SJSA1 (cell line): ENCODE measurements around the gene PFKP. TPM values are rescaled to one million over a fixed set of nuclear protein-coding genes. Genes with fewer than 3 reads are reported as not detected.

Experiments used
- DNase-seq, 2 experiments: peaks; one replicate each; pipeline ENCODE4 v3.0.0-alpha.2; 2015 to 2020; ENCODE audit warnings: low spot score in 2 of 2, low read depth in 1 of 2
- H3K27ac ChIP-seq: fragments of 250-450 bp; sonication (Bioruptor Pico); 2 replicates; pipeline ENCODE4 v1.5.1; 2020; ENCODE audit warnings: mild to moderate bottlenecking, moderate library complexity
- H3K27me3 ChIP-seq: fragments of 250-450 bp; sonication (Bioruptor Pico); replicated peaks from 2 replicates; pipeline ENCODE4 v1.5.1; 2020; ENCODE audit warnings: mild to moderate bottlenecking, moderate library complexity
- H3K36me3 ChIP-seq: fragments of 250-450 bp; sonication (Bioruptor Pico); 2 replicates; pipeline ENCODE4 v1.5.1; 2020; ENCODE audit warnings: mild to moderate bottlenecking
- H3K4me1 ChIP-seq: fragments of 250-450 bp; sonication (Bioruptor Pico); replicated peaks from 2 replicates; pipeline ENCODE4 v1.6.1; 2021; ENCODE audit warnings: mild to moderate bottlenecking
- H3K4me3 ChIP-seq: fragments of 250-450 bp; sonication (Bioruptor Pico); 2 replicates; pipeline ENCODE4 v1.5.1; 2020; ENCODE audit warnings: mild to moderate bottlenecking
- H3K9me3 ChIP-seq: fragments of 250-450 bp; sonication (Bioruptor Pico); replicated peaks from 2 replicates; pipeline ENCODE4 v1.5.1; 2020; ENCODE audit warnings: mild to moderate bottlenecking
- total RNA-seq: library from RNA; depleted of rRNA; stranded (reverse); fragments of >200 nt; shearing (Covaris generic); gene quantifications from 2 replicates; pipeline ENCODE4 v1.2.3, GENCODE V29; 2014; rRNA removed

PFKP gene
- total RNA-seq, 1 experiment from 2014 or later, result 604 TPM

DNA sequence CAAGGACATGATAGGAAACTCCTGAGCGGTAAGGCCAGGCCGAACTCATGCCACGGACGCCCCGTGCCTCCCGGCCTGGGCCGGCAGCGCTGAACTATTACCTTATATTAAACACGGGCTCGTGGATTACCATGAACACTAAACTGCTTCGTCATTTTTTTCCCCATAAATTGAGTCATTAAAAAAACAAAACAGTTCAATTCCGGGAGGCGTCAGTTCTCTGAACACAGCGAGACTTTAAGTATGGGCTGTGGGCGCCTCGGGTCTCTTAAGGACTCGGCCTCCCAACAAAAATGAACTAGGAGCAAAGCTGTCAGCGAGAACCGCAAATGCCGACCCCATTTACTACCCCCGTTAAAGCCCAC, 104.7 kb downstream of the PFKP start:
- Histone ChIP-seq H3K36me3 (peaks cover 40% of the 10 kb centered on the region), H3K27ac (peak overlapping the region; percentile 66), H3K4me3 (peak overlapping the region; percentile 78), H3K27me3 (no peaks in the 10 kb centered on the region), H3K4me1 (peaks cover 5% of the 10 kb centered on the region), H3K9me3 (no peaks in the 10 kb centered on the region)
- peak in 1 of 2 experiments; percentile 53 for DNase-seq

DNA sequence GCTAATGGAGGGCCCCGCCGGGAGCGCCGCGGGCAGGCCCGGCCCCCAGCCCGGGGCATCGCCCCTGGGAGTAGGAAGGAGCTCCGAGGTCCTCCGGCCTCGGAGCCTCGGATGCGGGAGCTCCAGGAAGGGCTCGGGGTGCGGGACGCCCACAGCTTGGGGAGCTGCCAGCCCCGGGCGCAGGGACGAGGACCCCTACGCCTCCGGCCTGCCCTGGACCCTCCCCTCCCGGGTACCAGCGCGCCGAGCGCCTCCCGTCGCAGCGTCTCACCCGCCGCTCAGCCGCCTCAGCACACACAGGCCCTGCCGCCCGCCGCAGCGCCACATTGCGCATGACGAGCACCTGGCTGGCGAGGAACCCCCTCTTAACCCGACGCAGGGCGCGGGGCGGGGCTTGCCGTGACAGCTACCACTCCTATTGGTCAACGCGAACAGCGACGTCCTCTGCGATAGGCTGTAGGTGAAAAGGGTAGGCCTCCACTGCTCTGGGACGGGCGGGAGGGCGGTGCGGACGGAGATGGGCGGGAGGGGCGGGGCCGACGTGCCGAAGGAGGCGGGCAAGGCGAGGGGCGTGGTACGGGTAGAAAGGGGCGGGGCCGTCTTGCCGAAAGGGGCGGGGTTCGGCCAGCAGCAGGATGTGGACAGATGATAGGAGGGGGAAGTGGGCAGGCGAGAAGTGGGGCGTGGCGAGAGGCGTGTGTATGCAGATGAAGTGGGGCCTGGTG, 105.3 kb downstream of the PFKP start, which contains the start of gene PITRM1:
PITRM1 (minus strand) TSS at position 337 of the 725 bp plus-strand sequence; CDS start at position 327, 10 bp downstream.
- Histone ChIP-seq H3K27ac (peak within 1 kb of the TSS; percentile 66), H3K27me3 (no peaks in the 10 kb centered on the region), H3K36me3 (peaks cover 35% of the 10 kb centered on the region), H3K9me3 (no peaks in the 10 kb centered on the region), H3K4me3 (peak within 1 kb of the TSS; percentile 78), H3K4me1 (peaks cover 5% of the 10 kb centered on the region)
- DNase-seq, result peak; percentile 98 to 100

DNA sequence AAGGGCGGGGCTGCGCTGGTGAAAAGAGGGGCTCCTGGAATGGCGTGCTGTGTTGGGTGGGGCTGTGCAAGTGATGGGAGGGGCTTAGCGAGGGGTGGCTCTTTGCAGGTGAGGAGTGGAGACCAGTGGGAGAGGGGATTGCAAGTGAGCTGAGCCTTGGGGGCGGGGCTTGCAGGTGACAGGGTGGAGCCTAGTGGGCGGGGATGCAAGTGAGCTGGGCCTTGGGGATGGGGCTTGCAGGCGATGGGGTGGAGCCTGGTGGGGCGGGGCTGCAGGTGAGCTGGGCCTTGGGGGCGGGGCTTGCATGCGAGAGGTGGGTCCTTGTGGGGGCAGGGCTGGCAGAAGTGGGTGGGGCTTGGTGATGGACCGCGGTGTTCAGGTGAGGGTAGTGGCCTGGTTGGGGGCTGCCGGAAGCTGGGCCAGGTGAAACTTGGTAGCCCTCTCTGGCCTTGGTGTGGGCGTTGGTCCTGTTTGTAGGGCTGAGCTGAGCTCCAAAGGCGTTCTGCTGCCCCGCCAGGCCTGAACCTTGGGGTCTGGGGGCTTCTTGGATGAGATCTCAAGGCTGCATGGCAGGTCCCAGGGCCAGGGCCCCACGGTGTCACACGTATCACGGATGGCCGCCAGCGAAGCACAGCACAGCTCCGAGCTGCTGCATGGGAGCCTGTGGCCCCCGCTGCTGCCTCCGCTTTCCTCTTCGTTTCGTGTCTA, 106.0 kb downstream of the PFKP start:
- no peaks in the 10 kb centered on the region for H3K9me3 ChIP-seq
- peaks cover 5% of the 10 kb centered on the region for H3K4me1 ChIP-seq
- H3K27ac ChIP-seq, result no peak overlapping the region
- H3K27me3 ChIP-seq, result no peaks in the 10 kb centered on the region
- peak in 1 of 2 experiments; percentile 50 for DNase-seq
- H3K36me3 ChIP-seq, result peaks cover 27% of the 10 kb centered on the region
- peak overlapping the region; percentile 31 for H3K4me3 ChIP-seq

DNA sequence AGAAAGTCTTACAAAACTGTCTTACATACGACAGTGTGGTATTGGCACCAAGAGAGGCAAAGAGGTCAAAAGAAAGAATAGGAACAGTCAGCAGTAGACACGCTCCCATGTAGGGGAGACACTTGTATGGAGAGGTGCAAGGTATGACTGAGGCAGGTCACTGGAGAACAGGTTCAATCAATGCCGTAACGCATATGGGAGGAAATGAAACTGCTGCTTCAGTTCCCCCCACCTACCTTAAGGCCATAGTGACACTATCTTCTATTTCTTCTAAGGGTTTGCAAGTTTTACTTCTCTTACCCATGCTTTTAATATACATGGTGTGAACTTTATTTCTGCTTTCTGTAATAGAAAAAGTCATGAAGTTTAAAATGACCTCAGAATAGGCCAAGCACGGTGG, 110.7 kb downstream of the PFKP start:
- Histone ChIP-seq H3K4me1 (no peaks in the 10 kb centered on the region), H3K9me3 (no peaks in the 10 kb centered on the region), H3K27me3 (no peaks in the 10 kb centered on the region), H3K36me3 (no peaks in the 10 kb centered on the region), H3K27ac (no peak overlapping the region), H3K4me3 (no peak overlapping the region)
- DNase-seq, result peak in 1 of 2 experiments; percentile 5

DNA sequence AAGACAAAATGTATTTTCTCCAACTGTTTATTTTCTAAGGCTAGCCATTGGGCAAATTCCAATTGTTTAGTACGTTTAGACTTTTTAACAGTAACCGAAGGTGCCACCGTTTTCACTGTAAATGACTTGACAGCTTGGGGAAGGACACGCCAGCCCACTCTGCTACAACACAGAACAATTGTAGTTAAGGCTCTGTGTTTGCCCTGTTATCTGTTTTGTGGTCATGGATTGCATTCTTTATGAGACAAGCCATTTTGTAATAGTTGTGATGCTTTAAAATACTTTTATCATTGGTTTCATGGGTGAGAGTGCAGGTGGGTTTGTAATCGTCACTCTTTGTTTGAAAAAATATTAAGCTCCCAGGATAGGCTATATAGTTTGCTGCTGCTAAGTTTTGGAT, 111.8 kb downstream of the PFKP start:
- Histone ChIP-seq H3K36me3 (no peaks in the 10 kb centered on the region), H3K27me3 (peaks cover 5% of the 10 kb centered on the region; the same call in 1 of the 2 replicates), H3K9me3 (no peaks in the 10 kb centered on the region), H3K27ac (no peak overlapping the region), H3K4me3 (no peak overlapping the region), H3K4me1 (0 out of 2 replicates have a peak, but pooled peaks cover 3% of the 10 kb centered on the region)
- DNase-seq, result peak in 1 of 2 experiments; percentile 8

DNA sequence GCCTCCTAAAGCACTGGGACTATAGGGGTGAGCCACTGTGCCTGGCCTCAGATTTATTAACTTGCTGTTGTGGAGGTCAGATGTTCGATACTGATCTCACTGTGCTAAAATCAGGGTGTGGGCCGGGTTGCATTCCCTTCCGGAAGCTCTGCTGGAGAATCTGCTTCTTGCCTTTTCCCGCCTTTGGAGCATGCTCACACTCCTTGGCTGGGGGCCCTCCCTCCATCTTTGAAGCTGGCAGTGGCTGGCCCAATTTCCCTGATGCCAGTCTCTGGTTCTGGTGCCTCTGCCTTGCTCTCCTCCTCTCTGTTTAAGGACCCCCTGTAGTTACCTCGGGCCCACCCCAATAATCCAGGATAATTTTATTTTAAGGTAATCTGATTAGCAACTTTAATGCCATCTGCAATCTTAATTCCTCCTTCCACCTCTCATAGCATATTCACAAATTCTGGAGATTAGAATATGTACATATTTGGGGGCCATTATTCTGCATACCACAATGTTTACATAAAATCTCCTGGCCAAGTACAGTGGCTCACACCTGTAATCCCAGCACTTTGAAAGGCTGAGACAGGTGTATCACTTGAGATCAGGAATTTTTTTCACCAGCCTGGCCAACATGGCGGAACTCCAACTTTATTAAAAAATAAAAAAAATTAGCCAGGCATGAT, 113.1 kb downstream of the PFKP start:
- Histone ChIP-seq H3K36me3 (no peaks in the 10 kb centered on the region), H3K9me3 (no peaks in the 10 kb centered on the region), H3K27ac (no peak overlapping the region), H3K27me3 (peaks cover 5% of the 10 kb centered on the region; the same call in 1 of the 2 replicates), H3K4me1 (0 out of 2 replicates have a peak, but pooled peaks cover 3% of the 10 kb centered on the region), H3K4me3 (no peak overlapping the region)
- peak in 1 of 2 experiments; percentile 29 for DNase-seq

DNA sequence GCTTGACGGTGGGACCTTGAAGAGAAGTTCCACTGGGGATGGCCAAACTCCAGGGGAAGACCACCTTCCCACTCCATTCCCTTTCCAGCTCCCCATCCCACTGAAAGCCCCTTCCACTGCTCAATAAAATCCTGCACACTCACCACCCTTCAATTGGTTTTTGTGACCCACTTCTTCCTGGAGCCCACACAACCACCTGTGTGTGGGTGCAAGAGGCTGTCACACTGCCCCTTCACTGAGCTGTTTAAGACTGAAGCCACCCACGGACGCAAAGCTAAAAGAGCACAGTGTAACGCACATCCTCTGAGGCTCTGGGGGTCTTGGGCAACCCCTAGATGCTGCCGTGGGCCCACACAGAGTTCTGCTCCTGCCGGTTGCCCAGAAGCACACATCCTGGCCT, 118.0 kb downstream of the PFKP start:
- no peak overlapping the region for H3K4me3 ChIP-seq
- H3K4me1 ChIP-seq, result 0 out of 2 replicates have a peak, but pooled peaks cover 3% of the 10 kb centered on the region
- no peak overlapping the region for H3K27ac ChIP-seq
- no peaks in the 10 kb centered on the region for H3K9me3 ChIP-seq
- no peaks in the 10 kb centered on the region for H3K36me3 ChIP-seq
- DNase-seq, result no peak
- peaks cover 5% of the 10 kb centered on the region; the same call in 1 of the 2 replicates for H3K27me3 ChIP-seq

DNA sequence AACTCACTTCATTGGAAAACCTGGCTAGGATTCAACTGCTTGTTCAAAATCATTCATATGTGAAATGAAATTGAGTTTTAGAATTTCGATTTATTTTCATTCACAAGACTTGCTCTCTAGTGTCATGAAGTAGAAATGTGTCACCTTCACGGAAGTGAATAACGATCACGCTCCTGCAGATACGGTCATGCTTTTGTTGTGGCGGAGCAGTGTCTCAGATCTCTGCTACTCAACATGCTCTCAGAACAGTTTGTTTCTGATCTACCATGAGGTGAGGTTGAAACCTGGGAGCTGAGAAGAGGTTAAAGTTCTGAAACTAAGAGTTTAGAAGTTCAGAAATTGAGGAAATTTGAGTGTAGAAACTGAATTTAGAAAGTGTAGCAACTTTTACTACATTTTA, 119.0 kb downstream of the PFKP start:
- no peaks in the 10 kb centered on the region for H3K36me3 ChIP-seq
- no peaks in the 10 kb centered on the region for H3K9me3 ChIP-seq
- no peak for DNase-seq
- H3K4me3 ChIP-seq, result no peak overlapping the region
- H3K27me3 ChIP-seq, result peaks cover 5% of the 10 kb centered on the region; the same call in 1 of the 2 replicates
- 0 out of 2 replicates have a peak, but pooled peaks cover 3% of the 10 kb centered on the region for H3K4me1 ChIP-seq
- no peak overlapping the region for H3K27ac ChIP-seq

Other genes starting within 250 kb of the PFKP start
- gene PITRM1, start 105.2 kb downstream of the PFKP start, total RNA-seq, result 51.0 and 72.8 TPM in 2 replicates